Prostate gland (tissue), 2 donors: Measurements from ENCODE around the gene FUZ. TPM values are rescaled to one million over a fixed set of nuclear protein-coding genes. Genes with fewer than 3 reads are reported as not detected.

Experiments used
- DNase-seq: peaks from one replicate; pipeline ENCODE4 v3.0.0-alpha.2; 2019; ENCODE audit warnings: low spot score
- H3K27ac ChIP-seq, 2 donors: fragments of 200-600 bp; sonication (generic); 2 replicates each; pipeline ENCODE4 v1.5.1; 2017 to 2019
- H3K27me3 ChIP-seq: fragments of 200-600 bp; sonication (generic); replicated peaks from 2 replicates; pipeline ENCODE4 v1.5.1; 2019; ENCODE audit not compliant: insufficient read depth
- H3K36me3 ChIP-seq, 2 donors: fragments of 200-600 bp; sonication (generic); 1 replicate in 1 of 2; 2 replicates in 1 of 2; pipeline versions ENCODE4 v1.5.1 to v1.8.1; 2017 to 2019
- H3K4me1 ChIP-seq: fragments of 200-600 bp; sonication (generic); replicated peaks from 2 replicates; pipeline ENCODE4 v1.5.1; 2019
- H3K4me3 ChIP-seq, 2 donors: fragments of 200-600 bp; sonication (generic); 2 replicates each; pipeline ENCODE4 v1.5.1; 2017 to 2019
- H3K9me3 ChIP-seq: fragments of 200-600 bp; sonication (generic); 2 replicates; pipeline ENCODE4 v1.5.1; 2017
- CTCF ChIP-seq, 4 experiments: fragments of 200-600 bp in 2 of 4; fragments of 450-650 bp in 2 of 4; sonication (generic) in 2 of 4; IDR thresholded peaks; 1 replicate in 3 of 4; 2 replicates in 1 of 4; pipeline ENCODE4 v1.5.1; 2016 to 2019; ENCODE audit warnings: antibody characterized with exemption in 4 of 4, mild to moderate bottlenecking in 2 of 4, moderate library complexity in 2 of 4
- POLR2A ChIP-seq: fragments of 450-650 bp; IDR thresholded peaks from one replicate; pipeline ENCODE4 v1.6.1; 2016; ENCODE audit warnings: antibody characterized with exemption, mild to moderate bottlenecking
- POLR2AphosphoS5 ChIP-seq: sonication (generic); formaldehyde crosslinking; IDR thresholded peaks from one replicate; pipeline ENCODE4 v1.6.1; 2017; ENCODE audit warnings: antibody characterized with exemption
- WGBS: methylation state at CpG from one replicate; pipeline ENCODE4 v1.1.5; 2018; 5-methylcytosine and 5-hydroxymethylcytosine counted together
- intact Hi-C: fragments of 100-400 bp; cut with DNase I; formaldehyde crosslinking; loops from one replicate; pipeline ENCODE4 v1.14.2; 2022
- microRNA-seq: library from miRNA; unstranded; fragments of <30 nt; microRNA quantifications from one replicate; pipeline ENCODE4, GENCODE V29; 2016
- small RNA-seq, 2 donors: library from RNA; depleted of rRNA; stranded (forward); fragments of <200 nt; gene quantifications; one replicate each; pipeline ENCODE3, GENCODE V24; 2016
- total RNA-seq, 2 donors: library from RNA; depleted of rRNA; stranded (reverse); fragments of >200 nt; gene quantifications; one replicate each; pipeline ENCODE4 v1.1.0, GENCODE V29; 2016

FUZ gene
- total RNA-seq, 2 donors from 2014 or later, result 39.2 to 45.4 TPM

GRCh38 chr19:49763230-49763629, 49.9 kb downstream of the FUZ start, which contains the start of gene TSKS:
Gene TSKS, minus strand, starts transcription at chr19:49763306. Its CDS starts 59 bp downstream, at chr19:49763247.
- WGBS, result 70% methylated on average over 6 of the region's 6 CpGs
- Histone ChIP-seq H3K27ac (no peak within 1 kb of the TSS), H3K9me3 (no peaks in the 10 kb centered on the region), H3K4me3 (no peak within 1 kb of the TSS), H3K36me3 (no peaks in the 10 kb centered on the region), H3K4me1 (peaks cover 8% of the 10 kb centered on the region), H3K27me3 (no peaks in the 10 kb centered on the region)
- intact Hi-C loops, result no loop called here
- TF ChIP-seq POLR2A (no peak), POLR2AphosphoS5 (no peak), CTCF (IDR thresholded peaks at IDR 0.05) (no peak)
- no peak for DNase-seq

GRCh38 chr19:49761625-49762311, 51.3 kb downstream of the FUZ start:
- intact Hi-C loops, result no loop called here

GRCh38 chr19:49761249-49761624, 51.9 kb downstream of the FUZ start:
- TF ChIP-seq CTCF (IDR thresholded peaks at IDR 0.05) (no peak), POLR2AphosphoS5 (no peak), POLR2A (no peak)
- H3K27me3 ChIP-seq, result no peaks in the 10 kb centered on the region
- intact Hi-C loops, result no loop called here
- WGBS, result 82% methylated on average over 1 of the region's 1 CpG
- no peaks in the 10 kb centered on the region for H3K4me1 ChIP-seq
- no peaks in the 10 kb centered on the region for H3K9me3 ChIP-seq
- DNase-seq, result no peak
- no peaks in the 10 kb centered on the region for H3K36me3 ChIP-seq
- no peak overlapping the region for H3K27ac ChIP-seq
- H3K4me3 ChIP-seq, result no peak overlapping the region

More at GRCh38 chr19:49761625-49762311, 51.3 kb downstream of the FUZ start:
- Histone ChIP-seq H3K27me3 (no peaks in the 10 kb centered on the region), H3K36me3 (no peaks in the 10 kb centered on the region), H3K4me3 (no peak overlapping the region), H3K9me3 (no peaks in the 10 kb centered on the region), H3K27ac (no peak overlapping the region), H3K4me1 (no peaks in the 10 kb centered on the region)
- DNase-seq, result no peak
- TF ChIP-seq POLR2AphosphoS5, result no peak
- TF ChIP-seq CTCF (IDR thresholded peaks at IDR 0.05), result no peak
- no peak for TF ChIP-seq POLR2A
- 66% methylated on average over 16 of the region's 16 CpGs for WGBS

- DNase-seq, result no peak
- 31% methylated on average over 7 of the region's 7 CpGs for WGBS
- H3K27ac ChIP-seq, result no peak overlapping the region
Observed at GRCh38 chr19:49758292-49758691, 54.8 kb downstream of the FUZ start.

More at GRCh38 chr19:49758292-49758691, 54.8 kb downstream of the FUZ start:
- no peak overlapping the region for H3K4me3 ChIP-seq
- H3K4me1 ChIP-seq, result no peaks in the 10 kb centered on the region
- no peaks in the 10 kb centered on the region for H3K36me3 ChIP-seq
- no peaks in the 10 kb centered on the region for H3K9me3 ChIP-seq
- intact Hi-C loops, result no loop called here
- no peaks in the 10 kb centered on the region for H3K27me3 ChIP-seq
- no peak for TF ChIP-seq CTCF (IDR thresholded peaks at IDR 0.05)
- TF ChIP-seq POLR2A, result no peak
- TF ChIP-seq POLR2AphosphoS5, result no peak

Small RNA genes within 50 kb of the gene (microRNA-seq; reads per million reads assigned to microRNA genes)
- 1.8 reads per million, percentile 26 among the genes with 10 or more reads in this experiment for gene MIR4749
- not detected for gene MIR6799
- gene MIR6800, result not detected

Small RNA genes within 50 kb of the gene (small RNA-seq; reads per million reads assigned to genes)
- gene MIR4749, result 0 to 0.09 reads per million in 2 donors
- gene MIR6799, result 0 reads per million in 2 donors
- 0 reads per million in 2 donors for gene RNU6-841P

Other genes starting within 250 kb of the FUZ start
- gene NOSIP, start 232.7 kb downstream of the FUZ start, total RNA-seq, result 10 to 100 TPM; 62.9 to 91.7 TPM
- 10 to 100 TPM in 1 of 2 donors, 1 to 10 TPM in 1; 8.1 to 22.5 TPM for gene PRRG2, start 232.0 kb downstream of the FUZ start, total RNA-seq
- 10 to 100 TPM; 24.0 to 41.9 TPM for gene PRR12, start 222.1 kb downstream of the FUZ start, total RNA-seq
- gene RRAS, start 173.1 kb downstream of the FUZ start, total RNA-seq, result 10 to 100 TPM; 59.1 to 72.3 TPM
- 10 to 100 TPM; 47.9 to 80.8 TPM for gene SCAF1, start 171.1 kb downstream of the FUZ start, total RNA-seq
- 10 to 100 TPM; 53.4 to 58.0 TPM for gene IRF3, start 147.4 kb downstream of the FUZ start, total RNA-seq
- 10 to 100 TPM; 11.6 to 11.7 TPM for gene BCL2L12, start 147.4 kb downstream of the FUZ start, total RNA-seq
- gene PRMT1, start 136.0 kb downstream of the FUZ start, total RNA-seq, result 100 to 1,000 TPM; 142 to 300 TPM
- 1 to 10 TPM in 1 of 2 donors, under 1 TPM in 1; 0.68 to 6.1 TPM for gene ADM5, start 123.7 kb downstream of the FUZ start, total RNA-seq
- 1 to 10 TPM in 1 of 2 donors, under 1 TPM in 1; 0.96 to 5.5 TPM for gene CPT1C, start 122.2 kb downstream of the FUZ start, total RNA-seq
- 10 to 100 TPM in 1 of 2 donors, not detected in 1; 10.6 TPM for gene TSKS, start 50.0 kb downstream of the FUZ start, total RNA-seq
- gene AP2A1, start 46.3 kb downstream of the FUZ start, total RNA-seq, result 100 to 1,000 TPM in 1 of 2 donors, 10 to 100 TPM in 1; 62.7 to 252 TPM
- gene MED25, start 5.0 kb upstream of the FUZ start, total RNA-seq, result 100 to 1,000 TPM in 1 of 2 donors, 10 to 100 TPM in 1; 38.4 to 173 TPM
- gene PTOV1, start 37.9 kb upstream of the FUZ start, total RNA-seq, result 100 to 1,000 TPM; 179 to 252 TPM
- 100 to 1,000 TPM in 1 of 2 donors, 10 to 100 TPM in 1; 64.9 to 128 TPM for gene PNKP, start 54.3 kb upstream of the FUZ start, total RNA-seq
- gene AKT1S1, start 64.1 kb upstream of the FUZ start, total RNA-seq, result 10 to 100 TPM; 27.6 to 30.2 TPM
- gene TBC1D17, start 64.4 kb upstream of the FUZ start, total RNA-seq, result 10 to 100 TPM; 33.0 to 51.4 TPM
- 1 to 10 TPM in 1 of 2 donors, under 1 TPM in 1; 0.14 to 2.5 TPM for gene IL4I1, start 83.6 kb upstream of the FUZ start, total RNA-seq
- 10 to 100 TPM; 14.0 to 16.4 TPM for gene ATF5, start 115.9 kb upstream of the FUZ start, total RNA-seq
- gene NUP62, start 116.2 kb upstream of the FUZ start, total RNA-seq, result 10 to 100 TPM; 44.4 to 76.9 TPM
- 1 to 10 TPM in 1 of 2 donors, under 1 TPM in 1; 0.68 to 1.0 TPM for gene SIGLEC11, start 147.9 kb upstream of the FUZ start, total RNA-seq
- gene VRK3, start 212.1 kb upstream of the FUZ start, total RNA-seq, result 10 to 100 TPM; 47.8 to 76.5 TPM
- 10 to 100 TPM; 16.7 to 26.0 TPM for gene ZNF473, start 212.7 kb upstream of the FUZ start, total RNA-seq